HTR-8/SVneo (cell line): ENCODE measurements around the gene MXRA7.

Source experiments
- DNase-seq: peaks from one replicate; pipeline ENCODE4 v3.0.0; 2011; ENCODE audit warnings: low spot score, mixed read lengths; ENCODE audit not compliant: insufficient read length
- FAIRE-seq: peaks from 2 replicates; lab custom pipeline; 2011; peaks lifted over from hg19 to GRCh38; lab: Jason Lieb, UNC

MXRA7 gene

GRCh38 chr17:76683921-76684745 is 26.6 kb downstream of the MXRA7 start:
- FAIRE-seq = no peak
- no peak for DNase-seq

- FAIRE-seq = no peak
- DNase-seq = no peak
Observed at GRCh38 chr17:76683011-76683755, 27.6 kb downstream of the MXRA7 start.

- DNase-seq (no peak), FAIRE-seq (no peak)
Observed at GRCh38 chr17:76682296-76682695, 28.5 kb downstream of the MXRA7 start.

- DNase-seq (peak; percentile 83), FAIRE-seq (peak; percentile 72)
Observed at GRCh38 chr17:76681222-76682137, 29.3 kb downstream of the MXRA7 start.

GRCh38 chr17:76679239-76679638 is 31.5 kb downstream of the MXRA7 start:
- DNase-seq (no peak), FAIRE-seq (no peak)

- FAIRE-seq (no peak), DNase-seq (no peak)
Observed at GRCh38 chr17:76678330-76678729, 32.4 kb downstream of the MXRA7 start.

- FAIRE-seq = no peak
Observed at GRCh38 chr17:76677406-76677805, 33.4 kb downstream of the MXRA7 start.

GRCh38 chr17:76676629-76677028 is 34.1 kb downstream of the MXRA7 start:
- no peak for FAIRE-seq

More at GRCh38 chr17:76677406-76677805, 33.4 kb downstream of the MXRA7 start:
- no peak for DNase-seq

GRCh38 chr17:76675648-76676047 is 35.1 kb downstream of the MXRA7 start:
- DNase-seq = no peak
- FAIRE-seq = no peak

More at GRCh38 chr17:76676629-76677028, 34.1 kb downstream of the MXRA7 start:
- DNase-seq = no peak

GRCh38 chr17:76674600-76674999 is 36.2 kb downstream of the MXRA7 start:
- no peak for FAIRE-seq
- no peak for DNase-seq

GRCh38 chr17:76673729-76674128 is 37.0 kb downstream of the MXRA7 start:
- DNase-seq (no peak), FAIRE-seq (no peak)

- FAIRE-seq (no peak), DNase-seq (no peak)
Observed at GRCh38 chr17:76672892-76673291, 37.9 kb downstream of the MXRA7 start.

- no peak for FAIRE-seq
Observed at GRCh38 chr17:76672270-76672851, 38.4 kb downstream of the MXRA7 start.

GRCh38 chr17:76671912-76672262 is 38.9 kb downstream of the MXRA7 start:
- FAIRE-seq (no peak), DNase-seq (no peak)

More at GRCh38 chr17:76672270-76672851, 38.4 kb downstream of the MXRA7 start:
- no peak for DNase-seq

GRCh38 chr17:76671123-76671911 is 39.4 kb downstream of the MXRA7 start:
- peak; percentile 99 for DNase-seq
- peak; percentile 96 for FAIRE-seq

GRCh38 chr17:76670718-76671122 is 40.0 kb downstream of the MXRA7 start:
- DNase-seq = no peak
- FAIRE-seq = no peak

- DNase-seq (no peak), FAIRE-seq (no peak)
Observed at GRCh38 chr17:76670020-76670717, 40.6 kb downstream of the MXRA7 start.

- DNase-seq (no peak), FAIRE-seq (no peak)
Observed at GRCh38 chr17:76667786-76668453, 42.8 kb downstream of the MXRA7 start.
